ENCODE data around the gene TM4SF1.
"Not testable (repeated sequence)": the region's sequence is repeated elsewhere in the genome, so short reads cannot be mapped to it uniquely, and the experiment has no call there.

Gene TM4SF1

DNA sequence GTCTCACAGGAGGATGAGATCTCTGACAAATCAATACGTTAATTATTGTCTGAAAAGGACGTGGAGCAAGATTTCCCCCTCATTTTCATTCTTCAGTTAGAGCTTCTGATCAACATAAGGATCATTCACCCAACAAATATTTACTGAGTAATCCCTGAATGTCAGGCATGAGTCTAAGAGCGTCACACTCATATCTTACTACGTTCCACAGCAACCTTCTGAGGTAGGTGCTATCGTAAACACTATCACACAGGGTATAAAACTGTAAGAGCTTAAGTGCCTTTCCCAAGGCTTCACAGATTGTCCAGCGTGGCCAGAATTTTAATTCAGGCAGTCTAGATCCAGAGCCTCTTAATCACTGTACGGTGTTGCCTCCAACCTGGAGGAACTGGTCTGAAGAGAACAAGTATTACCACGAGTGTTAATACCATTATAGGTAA lies 10.6 kb upstream of the TM4SF1 start:
- TF ChIP-seq GATA1 (IDR thresholded peaks at IDR 0.05; ENCODE audit: low read depth, low read length) = no peak
- TF ChIP-seq POLR2A (IDR thresholded peaks at IDR 0.05; ENCODE audit: low read length) = no peak
- DNase-seq = no peak

- TF ChIP-seq GATA1 (IDR thresholded peaks at IDR 0.05; ENCODE audit: low read depth, low read length) (no peak), POLR2A (IDR thresholded peaks at IDR 0.05; ENCODE audit: low read length) (no peak)
- no peak for DNase-seq
Observed at GRCh38 chr3:149386299-149386606, 8.8 kb upstream of the TM4SF1 start.

DNA sequence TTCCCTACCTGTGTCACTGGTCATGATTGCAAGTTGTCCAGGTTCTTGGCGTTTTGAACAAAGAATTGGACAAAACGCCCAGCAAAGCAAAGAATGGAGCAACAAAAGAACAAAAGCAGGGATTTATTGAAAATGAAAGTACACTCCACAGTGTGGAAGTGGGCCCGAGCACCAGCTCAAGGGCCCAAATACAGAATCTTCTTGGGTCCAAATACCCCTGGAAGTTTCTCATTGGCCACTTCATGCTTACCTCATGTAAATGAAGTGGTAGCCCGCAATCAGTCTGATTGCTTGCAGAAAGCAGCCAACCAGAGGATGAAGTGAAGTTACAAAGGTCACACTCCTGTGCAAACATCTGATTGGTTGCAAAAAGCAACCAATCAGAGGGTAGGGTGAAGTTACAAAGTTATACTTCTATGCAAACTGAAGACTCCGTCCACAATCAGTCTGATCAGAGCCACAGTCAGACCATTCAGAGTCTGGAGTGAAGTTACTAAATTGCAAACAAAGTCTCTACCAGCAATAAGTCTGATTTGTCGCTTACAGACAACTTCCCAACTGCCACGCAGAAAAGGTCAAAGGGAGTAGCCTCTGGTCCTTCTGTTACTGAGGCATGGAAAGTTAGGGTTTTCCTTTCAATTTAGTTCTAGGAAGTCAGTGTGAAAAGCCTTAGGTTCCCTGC lies 8.3 kb upstream of the TM4SF1 start:
- TF ChIP-seq POLR2A (IDR thresholded peaks at IDR 0.05; ENCODE audit: low read length) (no peak), GATA1 (IDR thresholded peaks at IDR 0.05; ENCODE audit: low read depth, low read length) (no peak)
- no peak for DNase-seq

DNA sequence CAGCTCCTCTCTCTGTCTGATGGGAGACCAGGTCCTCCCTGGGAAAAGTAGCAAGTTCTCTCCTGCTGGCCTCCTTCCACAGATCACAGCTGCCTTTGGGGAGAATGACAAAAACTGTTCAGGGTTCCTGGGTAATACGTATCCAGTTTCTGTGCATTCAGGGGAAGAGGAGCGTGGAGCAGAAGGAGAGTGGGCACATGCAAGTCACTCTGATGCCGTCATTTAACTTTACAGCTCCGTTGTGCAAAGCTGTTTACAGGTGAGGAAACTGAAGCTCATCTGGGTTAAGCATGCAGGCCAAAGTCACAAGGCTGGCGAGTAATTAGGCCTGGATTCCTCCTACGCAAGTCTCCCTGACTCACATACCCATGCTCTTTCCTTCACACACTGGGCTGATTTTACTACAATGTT lies 7.5 kb upstream of the TM4SF1 start:
- TF ChIP-seq GATA1 (IDR thresholded peaks at IDR 0.05; ENCODE audit: low read depth, low read length) (no peak), POLR2A (IDR thresholded peaks at IDR 0.05; ENCODE audit: low read length) (no peak)
- no peak for DNase-seq

GRCh38 chr3:149384167-149384566 lies 6.7 kb upstream of the TM4SF1 start:
- TF ChIP-seq GATA1 (IDR thresholded peaks at IDR 0.05; ENCODE audit: low read depth, low read length) (no peak), POLR2A (IDR thresholded peaks at IDR 0.05; ENCODE audit: low read length) (no peak)
- DNase-seq = no peak

- TF ChIP-seq GATA1 (IDR thresholded peaks at IDR 0.05; ENCODE audit: low read depth, low read length) (no peak), POLR2A (IDR thresholded peaks at IDR 0.05; ENCODE audit: low read length) (no peak)
- DNase-seq = no peak
Observed at GRCh38 chr3:149383703-149384102, 6.3 kb upstream of the TM4SF1 start.

DNA sequence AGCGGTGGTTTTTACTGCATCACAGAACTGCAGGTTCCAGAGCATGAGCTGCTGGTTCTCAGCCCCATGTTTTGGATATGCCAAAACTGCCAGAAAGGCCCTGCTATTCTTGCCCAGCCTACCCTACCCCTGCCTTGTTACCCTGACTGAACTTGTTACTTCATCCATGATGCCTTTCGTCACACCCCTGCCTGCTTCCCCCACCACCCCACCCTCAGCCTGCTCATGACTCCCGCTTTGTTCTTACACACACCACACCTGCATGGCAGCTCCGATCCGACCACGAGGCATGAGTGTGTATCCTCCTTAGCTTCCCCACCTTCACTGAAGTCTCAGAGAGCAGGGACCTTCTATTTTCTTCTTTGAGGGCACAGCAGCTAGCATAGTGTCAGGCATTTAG lies 5.1 kb upstream of the TM4SF1 start:
- DNase-seq = no peak
- TF ChIP-seq POLR2A (IDR thresholded peaks at IDR 0.05; ENCODE audit: low read length) (no peak), GATA1 (IDR thresholded peaks at IDR 0.05; ENCODE audit: low read depth, low read length) (no peak)

DNA sequence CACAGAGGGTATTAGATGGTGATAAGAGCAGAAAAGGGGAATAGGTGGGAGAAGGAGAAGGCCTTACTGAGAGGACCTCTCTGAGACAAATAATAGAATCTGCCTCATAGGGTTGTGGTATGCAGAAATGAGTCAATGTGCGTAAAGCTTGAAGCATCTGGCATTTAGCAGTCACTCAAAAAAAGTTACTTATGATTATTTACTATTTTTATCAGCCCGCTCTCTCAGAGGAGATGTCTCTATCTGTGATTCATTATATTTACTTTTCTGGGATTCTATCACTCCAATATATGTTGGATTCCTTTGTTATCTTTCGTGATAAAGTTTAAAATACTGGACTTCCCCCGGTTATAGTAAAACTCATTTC lies 4.6 kb upstream of the TM4SF1 start:
- TF ChIP-seq POLR2A (IDR thresholded peaks at IDR 0.05; ENCODE audit: low read length) (no peak), GATA1 (IDR thresholded peaks at IDR 0.05; ENCODE audit: low read depth, low read length) (no peak)
- DNase-seq = no peak

GRCh38 chr3:149381173-149382100 lies 4.0 kb upstream of the TM4SF1 start:
- TF ChIP-seq GATA1 (IDR thresholded peaks at IDR 0.05; ENCODE audit: low read depth, low read length) (no peak), POLR2A (IDR thresholded peaks at IDR 0.05; ENCODE audit: low read length) (no peak)
- no peak for DNase-seq

DNA sequence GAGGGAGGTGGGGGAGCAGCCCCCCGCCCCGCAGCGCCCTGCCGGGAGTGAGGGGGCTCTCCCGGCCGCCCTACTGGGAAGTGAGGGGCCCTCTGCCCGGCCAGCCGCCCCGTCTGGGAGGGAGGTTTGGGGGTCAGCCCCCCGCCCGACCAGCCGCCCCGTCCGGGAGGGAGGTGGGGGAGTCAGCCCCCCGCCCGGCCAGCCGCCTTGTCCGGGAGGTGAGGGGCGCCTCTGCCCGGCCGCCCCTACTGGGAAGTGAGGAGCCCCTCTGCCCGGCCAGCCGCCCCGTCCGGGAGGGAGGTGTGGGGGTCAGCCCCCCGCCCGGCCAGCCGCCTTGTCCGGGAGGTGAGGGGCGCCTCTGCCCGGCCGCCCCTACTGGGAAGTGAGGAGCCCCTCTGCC lies 2.8 kb upstream of the TM4SF1 start:
- not testable (repeated sequence) for DNase-seq

- TF ChIP-seq GATA1 (IDR thresholded peaks at IDR 0.05; ENCODE audit: low read depth, low read length) (no peak), POLR2A (IDR thresholded peaks at IDR 0.05; ENCODE audit: low read length) (no peak)
- no peak for DNase-seq
Observed at GRCh38 chr3:149378478-149379309, 1.2 kb upstream of the TM4SF1 start.

GRCh38 chr3:149376718-149377407 lies 586 bp downstream of the TM4SF1 start:
- TF ChIP-seq GATA1 (IDR thresholded peaks at IDR 0.05; ENCODE audit: low read depth, low read length) = no peak
- no peak for TF ChIP-seq POLR2A (IDR thresholded peaks at IDR 0.05; ENCODE audit: low read length)
- no peak for DNase-seq

DNA sequence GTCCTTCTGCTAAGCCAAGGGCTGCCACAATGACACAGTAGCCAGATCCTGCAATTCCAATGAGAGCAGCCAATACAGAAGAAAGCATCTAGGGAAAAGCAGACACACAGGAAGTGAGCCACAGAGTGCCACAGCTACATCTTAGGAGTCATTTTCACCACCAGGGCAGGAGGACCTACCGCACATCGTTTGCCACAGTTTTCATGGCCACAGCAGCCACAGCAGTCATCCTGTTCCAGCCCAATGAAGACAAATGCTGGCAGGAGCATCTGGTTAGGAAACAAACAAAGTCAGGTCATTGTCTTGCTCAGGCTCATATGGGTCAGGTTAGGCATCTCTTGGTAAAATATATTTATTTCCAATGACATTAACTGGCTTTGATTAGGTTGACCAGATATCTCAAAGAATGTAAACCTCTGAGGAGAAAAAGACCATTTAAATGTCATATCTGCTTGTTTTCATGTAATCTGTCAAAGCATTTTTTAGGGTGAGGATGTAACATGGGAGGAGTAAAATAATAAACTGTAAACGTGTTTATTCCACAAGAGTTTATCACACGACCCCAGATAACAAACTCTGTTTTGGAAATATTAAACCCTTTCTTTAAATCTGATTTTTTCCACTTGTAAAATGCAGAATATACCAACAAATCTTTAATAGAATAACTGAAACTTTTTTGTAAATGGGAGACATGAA lies 1.8 kb downstream of the TM4SF1 start:
- no peak for DNase-seq

More for the DNA sequence above, 1.8 kb downstream of the TM4SF1 start:
- TF ChIP-seq GATA1 (IDR thresholded peaks at IDR 0.05; ENCODE audit: low read depth, low read length) = no peak
- TF ChIP-seq POLR2A (IDR thresholded peaks at IDR 0.05; ENCODE audit: low read length) = no peak

Data from erythroblast (primary cell).